GM18526 (cell line): ENCODE data around the gene ZNF555.

Source experiments
- POLR2A ChIP-seq: IDR thresholded peaks from 3 replicates; pipeline ENCODE4 v1.6.1; 2011; ENCODE audit not compliant: insufficient read length; ENCODE audit errors: extremely low read depth

ZNF555 gene

DNA sequence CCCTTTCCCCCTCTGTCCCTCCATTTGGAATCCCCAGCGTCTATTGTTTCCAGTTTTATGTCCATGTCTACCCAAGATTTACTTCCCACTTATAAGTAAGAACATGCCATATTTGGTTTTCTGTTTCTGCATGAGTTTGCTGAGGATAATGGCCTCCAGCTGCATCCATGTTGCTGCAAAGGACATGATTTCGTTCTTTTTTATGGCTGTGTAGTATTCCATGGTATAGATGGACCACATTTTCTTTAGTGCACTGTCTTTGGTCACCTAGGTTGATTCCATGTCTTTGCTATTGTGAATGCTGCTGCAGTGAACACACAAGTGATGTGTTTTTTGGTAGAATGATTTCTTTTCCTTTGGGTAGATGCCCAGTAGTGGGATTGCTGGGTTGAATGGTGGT is 3.8 kb downstream of the ZNF555 start:
- no peak for TF ChIP-seq POLR2A

DNA sequence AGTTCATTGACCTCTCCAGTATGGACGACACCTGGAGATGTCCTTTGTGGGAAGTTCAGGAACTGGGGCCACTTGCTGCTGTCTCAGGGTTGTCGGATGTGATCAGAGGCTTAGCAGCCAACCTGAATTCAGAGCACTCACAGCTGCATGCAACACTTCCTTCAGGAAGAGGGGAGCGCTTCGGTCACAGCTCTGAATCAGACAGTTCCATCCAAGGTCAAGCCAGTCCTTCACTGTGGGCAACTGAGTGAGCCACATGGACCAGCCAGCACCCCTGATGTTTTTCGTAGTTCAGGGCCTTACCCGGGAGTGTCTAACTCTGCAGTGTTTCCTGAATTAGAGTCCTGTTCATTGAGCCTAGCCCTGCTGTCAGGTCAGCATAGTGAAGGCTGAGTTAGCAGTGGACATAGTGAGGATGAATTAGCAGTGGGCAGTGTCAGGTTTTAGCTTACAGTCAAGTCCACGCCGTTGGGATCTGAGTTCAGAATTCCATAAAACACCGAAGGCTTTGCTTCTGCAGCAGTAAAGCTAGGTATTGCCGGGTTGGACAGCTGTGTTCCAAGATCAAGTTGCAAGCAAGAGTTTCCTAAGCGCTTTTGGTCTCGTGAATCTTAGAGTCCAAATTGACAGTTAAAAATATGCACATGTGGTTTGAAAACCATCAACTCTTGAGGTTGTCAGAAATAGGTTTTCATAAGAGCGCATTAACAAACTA is 5.1 kb downstream of the ZNF555 start:
- no peak for TF ChIP-seq POLR2A

GRCh38 chr19:2847507-2847906 is 6.2 kb downstream of the ZNF555 start:
- TF ChIP-seq POLR2A: no peak

DNA sequence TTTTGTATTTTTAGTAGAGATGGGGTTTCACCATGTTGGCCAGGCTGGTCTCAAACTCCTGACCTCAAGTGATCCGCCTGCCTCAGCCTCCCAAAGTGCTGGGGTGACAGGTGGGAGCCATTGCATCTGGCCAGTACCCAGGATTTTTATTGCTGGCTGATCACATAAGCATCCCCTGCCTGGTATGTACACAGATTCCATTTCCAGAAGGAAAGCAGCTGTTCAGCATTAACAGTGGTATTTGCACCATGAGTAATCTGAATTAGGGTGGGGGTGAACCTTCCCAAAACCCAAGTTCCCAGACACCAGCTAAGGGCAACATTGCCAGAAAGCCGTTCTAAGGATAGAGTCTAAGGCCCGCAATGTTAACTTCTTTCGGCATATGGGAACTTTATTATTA is 7.3 kb downstream of the ZNF555 start:
- no peak for TF ChIP-seq POLR2A

GRCh38 chr19:2850256-2850925 is 9.1 kb downstream of the ZNF555 start:
- TF ChIP-seq POLR2A: no peak

DNA sequence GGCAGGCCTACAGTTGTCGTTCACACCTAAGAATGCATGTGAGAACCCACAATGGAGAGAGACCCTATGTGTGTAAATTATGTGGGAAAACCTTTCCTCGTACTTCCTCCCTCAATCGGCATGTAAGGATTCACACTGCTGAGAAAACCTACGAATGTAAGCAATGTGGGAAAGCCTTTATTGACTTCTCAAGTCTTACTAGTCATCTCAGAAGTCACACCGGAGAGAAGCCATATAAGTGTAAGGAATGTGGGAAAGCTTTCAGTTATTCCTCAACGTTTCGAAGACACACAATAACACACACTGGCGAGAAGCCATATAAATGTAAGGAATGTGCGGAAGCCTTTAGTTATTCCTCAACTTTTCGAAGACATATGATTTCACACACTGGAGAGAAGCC is 11.3 kb downstream of the ZNF555 start:
- no peak for TF ChIP-seq POLR2A

- no peak for TF ChIP-seq POLR2A
Measured at GRCh38 chr19:2853015-2853606, 11.8 kb downstream of the ZNF555 start.

GRCh38 chr19:2854849-2855248 is 13.6 kb downstream of the ZNF555 start:
- no peak for TF ChIP-seq POLR2A

- TF ChIP-seq POLR2A: no peak
Measured at GRCh38 chr19:2856457-2857050, 15.3 kb downstream of the ZNF555 start.

DNA sequence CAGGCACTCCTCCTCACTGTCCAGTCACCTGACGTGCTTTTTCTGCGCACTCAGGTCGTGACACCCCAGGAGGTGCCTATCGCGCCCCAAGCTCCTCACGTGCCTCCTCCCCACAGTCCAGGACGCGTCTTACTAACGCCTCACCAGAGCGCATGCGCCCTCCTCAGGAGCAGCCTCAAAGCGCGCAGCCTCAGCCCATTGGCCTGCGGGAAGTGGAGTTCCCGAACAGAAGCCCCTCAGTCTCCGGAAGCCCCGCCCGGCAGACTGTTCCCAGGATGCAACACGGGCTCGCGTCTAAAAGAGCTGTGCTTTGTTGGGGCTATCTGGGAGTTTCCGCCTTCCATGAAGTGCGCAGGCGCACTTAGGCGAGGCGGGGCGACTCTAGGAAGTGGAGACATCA is 17.6 kb downstream of the ZNF555 start:
- TF ChIP-seq POLR2A: no peak

DNA sequence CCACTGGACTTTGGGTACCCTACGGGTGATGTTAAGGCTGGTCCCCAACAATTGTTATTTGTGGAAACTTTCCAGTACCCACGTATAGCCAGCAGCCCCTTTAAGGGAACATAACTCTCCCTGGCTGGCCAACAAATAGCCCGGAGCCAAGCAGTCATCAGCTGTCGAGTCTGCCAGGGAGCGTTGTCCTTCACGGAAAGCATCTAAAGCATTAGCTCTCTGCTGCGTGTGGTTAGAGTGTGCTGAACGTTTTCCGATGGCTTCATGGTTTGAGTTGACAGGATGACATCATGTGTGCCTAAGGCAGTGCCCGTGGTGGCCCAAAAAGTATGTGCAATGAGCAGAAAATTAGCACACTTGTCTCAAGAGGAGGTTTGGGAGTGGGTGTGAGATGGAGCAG is 22.5 kb downstream of the ZNF555 start:
- no peak for TF ChIP-seq POLR2A

DNA sequence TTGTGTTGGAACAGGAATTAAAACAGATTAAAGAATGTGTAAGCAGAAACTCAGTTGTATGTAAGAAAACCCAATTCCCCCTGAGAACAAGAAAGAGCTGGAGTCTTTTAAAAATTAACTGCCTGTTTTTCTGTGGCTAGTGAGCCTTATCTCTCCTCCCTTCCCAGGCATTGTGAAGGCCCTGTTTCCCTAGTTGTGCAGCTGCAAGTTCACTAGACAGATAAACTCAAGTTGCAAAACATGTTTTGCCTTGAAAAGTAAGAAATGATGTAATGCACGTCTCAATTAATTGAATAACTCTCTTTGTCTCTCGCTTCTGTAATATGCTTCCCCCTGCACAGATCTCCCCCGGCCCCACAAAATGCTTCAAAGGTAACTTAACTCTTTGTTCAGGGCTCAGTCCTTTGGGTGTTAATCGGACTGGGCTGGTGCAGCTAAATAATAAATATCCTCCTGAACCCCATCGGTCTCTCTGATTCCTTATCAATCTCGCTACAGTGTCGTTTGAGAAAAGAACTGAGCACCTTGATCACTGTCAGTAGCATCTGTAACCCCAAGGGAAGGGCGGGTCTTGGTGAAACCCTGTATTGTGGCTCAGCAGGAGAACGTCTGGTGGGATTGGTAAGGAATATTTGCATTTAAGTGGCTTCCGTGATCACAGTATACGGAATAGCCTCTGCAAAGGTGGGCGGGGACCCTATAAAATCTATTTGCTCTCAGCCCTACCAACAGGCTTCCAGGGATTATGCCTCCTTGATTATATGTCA is 24.2 kb downstream of the ZNF555 start:
- no peak for TF ChIP-seq POLR2A

DNA sequence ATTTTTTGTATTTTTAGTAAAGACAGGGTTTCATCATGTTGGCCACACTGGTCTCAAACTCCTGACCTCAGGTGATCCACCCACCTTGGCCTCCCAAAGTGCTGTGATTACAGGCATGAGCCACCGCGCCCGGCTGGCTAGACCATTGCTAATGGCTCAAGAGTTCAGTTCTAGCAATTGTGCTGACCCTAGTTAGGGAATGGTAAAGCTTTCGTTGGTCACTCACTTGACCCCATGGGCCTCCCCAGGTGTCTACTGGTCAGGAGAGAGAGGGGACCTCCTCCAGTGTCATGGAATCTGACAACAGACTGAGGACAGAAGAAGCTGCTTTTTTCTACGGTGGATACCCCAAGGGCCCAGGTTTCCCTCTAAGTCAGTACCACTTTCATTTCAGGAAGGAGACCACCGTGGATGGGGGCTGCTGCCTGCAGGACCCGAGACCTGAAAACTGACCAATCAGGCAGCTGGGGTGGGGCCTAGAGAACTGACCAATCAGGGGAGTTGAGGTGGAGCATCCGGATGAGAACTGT is 25.3 kb downstream of the ZNF555 start:
- TF ChIP-seq POLR2A: no peak

GRCh38 chr19:2867025-2867991 is 26.0 kb downstream of the ZNF555 start, which contains the start of gene ZNF556:
Gene ZNF556 (plus strand): TSS chr19:2867335. CDS start chr19:2867422, 87 bp downstream.
- TF ChIP-seq POLR2A: no peak

- TF ChIP-seq POLR2A: no peak
Measured at GRCh38 chr19:2869618-2870017, 28.3 kb downstream of the ZNF555 start.
